Colonic mucosa (tissue), 4 donors: Measurements from ENCODE around the gene NKAIN2. TPM values are rescaled to one million over a fixed set of nuclear protein-coding genes. Genes with fewer than 3 reads are reported as not detected.

Source experiments
- DNase-seq: peaks from one replicate; pipeline ENCODE4 v3.0.0-alpha.2; 2020
- H3K27ac ChIP-seq: fragments of 200-600 bp; one replicate; pipeline ENCODE4 v1.8.0; 2021
- H3K27me3 ChIP-seq: fragments of 200-600 bp; one replicate; pipeline ENCODE4 v1.8.0; 2021
- H3K36me3 ChIP-seq: fragments of 200-600 bp; one replicate; pipeline ENCODE4 v1.8.0; 2021
- H3K4me1 ChIP-seq: fragments of 200-600 bp; one replicate; pipeline ENCODE4 v1.8.0; 2021; ENCODE audit warnings: mild to moderate bottlenecking
- H3K4me3 ChIP-seq: fragments of 200-600 bp; one replicate; pipeline ENCODE4 v1.8.0; 2021
- H3K9ac ChIP-seq, 2 donors: one replicate each; pipeline ENCODE4 v1.7.0; 2013; ENCODE audit warnings: control low read depth in 2 of 2, low read depth in 2 of 2, low read length in 2 of 2
- H3K9me3 ChIP-seq: fragments of 200-600 bp; one replicate; pipeline ENCODE4 v1.8.0; 2021
- CTCF ChIP-seq: fragments of 200-600 bp; IDR thresholded peaks from one replicate; pipeline ENCODE4 v1.8.0; 2022; ENCODE audit warnings: antibody characterized with exemption, mild to moderate bottlenecking
- intact Hi-C: fragments of 100-400 bp; cut with DNase I; formaldehyde crosslinking; loops from one replicate; pipeline ENCODE4 v1.14.1; 2022
- total RNA-seq, 2 donors: library from RNA; stranded (reverse); fragmentation: NEBNext Ultra II Directional in 1 of 2; extraction: Animal tissue kit (Norgen Biotek cat#: 25700) in 1 of 2; gene quantifications; one replicate each; pipeline ENCODE4 v1.2.1, GENCODE V29; 2021
- donor health status: healthy.
- donor health status: DM: no; HTN: no; CAD: no.
- donor health status: DM: no; HTN: no; CAD: no.

NKAIN2 gene
- total RNA-seq, 2 donors from 2014 or later = 0.21 TPM; not detected in 1

- no peaks in the 10 kb centered on the region for H3K9me3 ChIP-seq
- DNase-seq = no peak
- no peaks in the 10 kb centered on the region for H3K36me3 ChIP-seq
- H3K9ac ChIP-seq = no peak overlapping the region
- no peak overlapping the region for H3K27ac ChIP-seq
- intact Hi-C loops = no loop called here
- H3K4me3 ChIP-seq = no peak overlapping the region
- no peak for TF ChIP-seq CTCF
- H3K27me3 ChIP-seq = no peaks in the 10 kb centered on the region
- no peaks in the 10 kb centered on the region for H3K4me1 ChIP-seq
Observed at GRCh38 chr6:123945386-123945785, 141.7 kb downstream of the NKAIN2 start.

- intact Hi-C loops = no loop called here
- TF ChIP-seq CTCF = no peak
- H3K4me3 ChIP-seq = no peak overlapping the region
- no peak overlapping the region for H3K9ac ChIP-seq
- no peaks in the 10 kb centered on the region for H3K4me1 ChIP-seq
- H3K9me3 ChIP-seq = no peaks in the 10 kb centered on the region
- no peaks in the 10 kb centered on the region for H3K36me3 ChIP-seq
- DNase-seq = no peak
- no peak overlapping the region for H3K27ac ChIP-seq
- H3K27me3 ChIP-seq = no peaks in the 10 kb centered on the region
Observed at GRCh38 chr6:123953920-123954319, 150.3 kb downstream of the NKAIN2 start.

- Histone ChIP-seq H3K27me3 (no peaks in the 10 kb centered on the region), H3K9ac (no peak overlapping the region), H3K4me1 (no peaks in the 10 kb centered on the region), H3K4me3 (no peak overlapping the region), H3K9me3 (no peaks in the 10 kb centered on the region), H3K36me3 (no peaks in the 10 kb centered on the region), H3K27ac (no peak overlapping the region)
- DNase-seq = no peak
- intact Hi-C loops = no loop called here
- no peak for TF ChIP-seq CTCF
Observed at GRCh38 chr6:123956492-123957139, 153.0 kb downstream of the NKAIN2 start.

GRCh38 chr6:123962508-123962907, 158.8 kb downstream of the NKAIN2 start:
- peak; percentile 47 for DNase-seq
- no peak overlapping the region for H3K4me3 ChIP-seq
- no peaks in the 10 kb centered on the region for H3K36me3 ChIP-seq
- H3K9ac ChIP-seq = no peak overlapping the region
- no peaks in the 10 kb centered on the region for H3K27me3 ChIP-seq
- H3K9me3 ChIP-seq = no peaks in the 10 kb centered on the region
- intact Hi-C loops = no loop called here
- no peak for TF ChIP-seq CTCF
- H3K27ac ChIP-seq = no peak overlapping the region
- H3K4me1 ChIP-seq = no peaks in the 10 kb centered on the region

- Histone ChIP-seq H3K9me3 (no peaks in the 10 kb centered on the region), H3K27ac (no peak overlapping the region), H3K4me1 (no peaks in the 10 kb centered on the region), H3K4me3 (no peak overlapping the region), H3K36me3 (no peaks in the 10 kb centered on the region), H3K9ac (no peak overlapping the region), H3K27me3 (no peaks in the 10 kb centered on the region)
- no peak for DNase-seq
- TF ChIP-seq CTCF = no peak
- intact Hi-C loops = no loop called here
Observed at GRCh38 chr6:123965894-123966293, 162.2 kb downstream of the NKAIN2 start.
